ENCODE measurements around the gene RNF43. TPM values are rescaled to one million over a fixed set of nuclear protein-coding genes. Genes with fewer than 3 reads are reported as not detected.

Gene RNF43
- total RNA-seq, 2 experiments from 2014 or later, result 0.69 to 1.9 TPM

- Mint-ChIP-seq H3K36me3 (ENCODE audit: low read depth) (no peaks in the 10 kb centered on the region), H3K4me1 (ENCODE audit: low read depth) (peaks cover 15% of the 10 kb centered on the region), H3K27me3 (no peaks in the 10 kb centered on the region), H3K27ac (no peak overlapping the region), H3K4me3 (no peak overlapping the region), H3K9me3 (no peaks in the 10 kb centered on the region)
- no peak overlapping the region for H3K4me3 ChIP-seq (ENCODE audit: low read length)
- no peaks in the 10 kb centered on the region for H3K9me3 ChIP-seq (ENCODE audit: control insufficient read depth in 1 of 2, insufficient read depth in 1 of 2, low read length in 2 of 2)
- ChIA-PET CTCF (interaction anchor here (1.3 kb wide), 1 partner anchor 69 kb away, joined by 3 read pairs; no protein-coding TSS in a partner anchor), POLR2A (interaction anchor here (1.0 to 1.3 kb wide), 3 partner anchors 61 to 86 kb away, joined by 3 to 5 read pairs (median 4); partner anchors contain the start of gene SUPT4H1)
- H3K27me3 ChIP-seq (ENCODE audit: control insufficient read depth in 1 of 2, insufficient read depth in 2 of 2, low read length in 2 of 2), result no peaks in the 10 kb centered on the region
- no peak for DNase-seq
- no peak for ATAC-seq (ENCODE audit: poor library complexity)
- intact Hi-C loops (cut with DNase I, micrococcal nuclease), result no loop called here
- H3K27ac ChIP-seq (ENCODE audit: low read depth in 1 of 2, low read length in 2 of 2), result no peak overlapping the region
- peaks cover 7% of the 10 kb centered on the region for H3K4me1 ChIP-seq (ENCODE audit: insufficient read depth, low read length)
- TF ChIP-seq, protein P1, sequence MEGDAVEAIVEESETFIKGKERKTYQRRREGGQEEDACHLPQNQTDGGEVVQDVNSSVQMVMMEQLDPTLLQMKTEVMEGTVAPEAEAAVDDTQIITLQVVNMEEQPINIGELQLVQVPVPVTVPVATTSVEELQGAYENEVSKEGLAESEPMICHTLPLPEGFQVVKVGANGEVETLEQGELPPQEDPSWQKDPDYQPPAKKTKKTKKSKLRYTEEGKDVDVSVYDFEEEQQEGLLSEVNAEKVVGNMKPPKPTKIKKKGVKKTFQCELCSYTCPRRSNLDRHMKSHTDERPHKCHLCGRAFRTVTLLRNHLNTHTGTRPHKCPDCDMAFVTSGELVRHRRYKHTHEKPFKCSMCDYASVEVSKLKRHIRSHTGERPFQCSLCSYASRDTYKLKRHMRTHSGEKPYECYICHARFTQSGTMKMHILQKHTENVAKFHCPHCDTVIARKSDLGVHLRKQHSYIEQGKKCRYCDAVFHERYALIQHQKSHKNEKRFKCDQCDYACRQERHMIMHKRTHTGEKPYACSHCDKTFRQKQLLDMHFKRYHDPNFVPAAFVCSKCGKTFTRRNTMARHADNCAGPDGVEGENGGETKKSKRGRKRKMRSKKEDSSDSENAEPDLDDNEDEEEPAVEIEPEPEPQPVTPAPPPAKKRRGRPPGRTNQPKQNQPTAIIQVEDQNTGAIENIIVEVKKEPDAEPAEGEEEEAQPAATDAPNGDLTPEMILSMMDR (IDR thresholded peaks at IDR 0.05), result no peak
- H3K36me3 ChIP-seq (ENCODE audit: insufficient read depth, low read length), result no peaks in the 10 kb centered on the region
Measured at GRCh38 chr17:58413684-58414083, 3.6 kb downstream of the RNF43 start.

GRCh38 chr17:58412961-58413586, 4.3 kb downstream of the RNF43 start:
- TF ChIP-seq, protein P1 (IDR thresholded peaks at IDR 0.05), result no peak
- Mint-ChIP-seq H3K27me3 (no peaks in the 10 kb centered on the region), H3K4me1 (ENCODE audit: low read depth) (peaks cover 12% of the 10 kb centered on the region), H3K36me3 (ENCODE audit: low read depth) (no peaks in the 10 kb centered on the region), H3K9me3 (no peaks in the 10 kb centered on the region), H3K27ac (no peak overlapping the region), H3K4me3 (no peak overlapping the region)
- POLR2A ChIA-PET, result interaction anchor here (1.0 to 1.3 kb wide), 2 partner anchors 61 to 85 kb away, joined by 4 to 5 read pairs; partner anchors contain the start of gene SUPT4H1
- intact Hi-C loops (cut with DNase I, micrococcal nuclease), result no loop called here
- Histone ChIP-seq H3K27ac (ENCODE audit: low read depth in 1 of 2, low read length in 2 of 2) (no peak overlapping the region), H3K9me3 (ENCODE audit: control insufficient read depth in 1 of 2, insufficient read depth in 1 of 2, low read length in 2 of 2) (no peaks in the 10 kb centered on the region), H3K36me3 (ENCODE audit: insufficient read depth, low read length) (no peaks in the 10 kb centered on the region), H3K4me3 (ENCODE audit: low read length) (no peak overlapping the region), H3K4me1 (ENCODE audit: insufficient read depth, low read length) (peaks cover 7% of the 10 kb centered on the region), H3K27me3 (ENCODE audit: control insufficient read depth in 1 of 2, insufficient read depth in 2 of 2, low read length in 2 of 2) (no peaks in the 10 kb centered on the region)
- CTCF ChIA-PET, result interaction anchor here (1.0 to 1.3 kb wide), 2 partner anchors 68 to 77 kb away, joined by 3 read pairs; no protein-coding TSS in a partner anchor
- DNase-seq (no peak), ATAC-seq (ENCODE audit: poor library complexity) (no peak)

- no peak overlapping the region for H3K27ac ChIP-seq (ENCODE audit: low read depth in 1 of 2, low read length in 2 of 2)
- H3K36me3 Mint-ChIP-seq (ENCODE audit: low read depth), result no peaks in the 10 kb centered on the region
- CTCF ChIA-PET, result interaction anchor here (1.0 kb wide), 1 partner anchor 76 kb away, joined by 3 read pairs; no protein-coding TSS in a partner anchor
- peaks cover 3% of the 10 kb centered on the region for H3K4me1 Mint-ChIP-seq (ENCODE audit: low read depth)
- DNase-seq (no peak), ATAC-seq (ENCODE audit: poor library complexity) (no peak)
- H3K27ac Mint-ChIP-seq, result no peak overlapping the region
- no peaks in the 10 kb centered on the region for H3K27me3 ChIP-seq (ENCODE audit: control insufficient read depth in 1 of 2, insufficient read depth in 2 of 2, low read length in 2 of 2)
- no peaks in the 10 kb centered on the region for H3K9me3 ChIP-seq (ENCODE audit: control insufficient read depth in 1 of 2, insufficient read depth in 1 of 2, low read length in 2 of 2)
- POLR2A ChIA-PET, result no interaction called here
- no peaks in the 10 kb centered on the region for H3K9me3 Mint-ChIP-seq
- H3K4me3 ChIP-seq (ENCODE audit: low read length), result no peak overlapping the region
- intact Hi-C loops (cut with DNase I, micrococcal nuclease), result no loop called here
- TF ChIP-seq, protein P1 (IDR thresholded peaks at IDR 0.05), result no peak
- no peaks in the 10 kb centered on the region for H3K36me3 ChIP-seq (ENCODE audit: insufficient read depth, low read length)
- no peak overlapping the region for H3K4me3 Mint-ChIP-seq
- H3K4me1 ChIP-seq (ENCODE audit: insufficient read depth, low read length), result peaks cover under 1% of the 10 kb centered on the region
- H3K27me3 Mint-ChIP-seq, result no peaks in the 10 kb centered on the region
Measured at GRCh38 chr17:58412064-58412703, 5.2 kb downstream of the RNF43 start.

All from CD4-positive, alpha-beta T cell (primary cell).